ENCODE results near the gene SLC6A9.
A peak's percentile ranks its signal among the peaks of the same experiment; 100 is the strongest.

SLC6A9 gene

DNA sequence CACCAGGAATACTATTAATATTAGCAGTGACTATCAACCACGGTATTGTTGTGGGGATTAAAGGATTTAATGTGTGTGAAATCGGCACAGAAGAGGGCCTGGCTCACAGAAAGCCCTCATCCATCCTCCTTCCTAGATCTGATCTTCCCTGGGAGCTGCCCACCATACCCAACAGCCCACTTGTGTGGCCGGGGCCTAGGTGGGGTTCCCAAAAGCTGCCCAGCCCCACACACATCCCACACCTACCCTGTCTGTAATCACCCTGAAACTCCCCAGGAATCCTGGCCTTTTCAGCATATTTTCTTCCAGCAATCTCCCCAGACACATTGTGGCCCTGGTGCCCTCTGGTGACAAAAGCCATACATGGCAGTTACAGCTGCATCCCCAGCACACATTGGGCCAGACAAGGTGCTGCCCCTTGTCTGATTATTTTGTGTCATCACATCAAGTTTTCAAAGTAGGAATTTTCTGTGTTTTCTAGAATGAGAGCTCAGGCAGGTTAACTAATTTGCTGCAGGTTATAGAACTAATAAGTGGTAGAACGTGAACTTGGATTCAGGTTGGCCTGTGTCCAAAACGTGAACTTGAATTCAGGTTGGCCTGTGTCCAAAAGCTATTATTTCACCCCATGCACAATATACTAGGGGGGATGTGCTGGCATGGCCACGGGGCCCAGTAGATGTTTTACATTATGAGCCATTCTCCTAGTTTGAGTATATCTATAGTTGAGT lies 5.3 kb upstream of the SLC6A9 start:
- peak; percentile 34 for DNase-seq (ENCODE audit: low read depth)
- in situ Hi-C loops (cut with HindIII; ENCODE audit: low sequenced_read_pairs) = no loop called here
- TF ChIP-seq, protein P1, sequence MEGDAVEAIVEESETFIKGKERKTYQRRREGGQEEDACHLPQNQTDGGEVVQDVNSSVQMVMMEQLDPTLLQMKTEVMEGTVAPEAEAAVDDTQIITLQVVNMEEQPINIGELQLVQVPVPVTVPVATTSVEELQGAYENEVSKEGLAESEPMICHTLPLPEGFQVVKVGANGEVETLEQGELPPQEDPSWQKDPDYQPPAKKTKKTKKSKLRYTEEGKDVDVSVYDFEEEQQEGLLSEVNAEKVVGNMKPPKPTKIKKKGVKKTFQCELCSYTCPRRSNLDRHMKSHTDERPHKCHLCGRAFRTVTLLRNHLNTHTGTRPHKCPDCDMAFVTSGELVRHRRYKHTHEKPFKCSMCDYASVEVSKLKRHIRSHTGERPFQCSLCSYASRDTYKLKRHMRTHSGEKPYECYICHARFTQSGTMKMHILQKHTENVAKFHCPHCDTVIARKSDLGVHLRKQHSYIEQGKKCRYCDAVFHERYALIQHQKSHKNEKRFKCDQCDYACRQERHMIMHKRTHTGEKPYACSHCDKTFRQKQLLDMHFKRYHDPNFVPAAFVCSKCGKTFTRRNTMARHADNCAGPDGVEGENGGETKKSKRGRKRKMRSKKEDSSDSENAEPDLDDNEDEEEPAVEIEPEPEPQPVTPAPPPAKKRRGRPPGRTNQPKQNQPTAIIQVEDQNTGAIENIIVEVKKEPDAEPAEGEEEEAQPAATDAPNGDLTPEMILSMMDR (IDR thresholded peaks at IDR 0.05; ENCODE audit: low read depth, low read length, missing control alignments) = peak; percentile 83
- H3K4me3 ChIP-seq (ENCODE audit: low read depth, low read length) = no peak overlapping the region

DNA sequence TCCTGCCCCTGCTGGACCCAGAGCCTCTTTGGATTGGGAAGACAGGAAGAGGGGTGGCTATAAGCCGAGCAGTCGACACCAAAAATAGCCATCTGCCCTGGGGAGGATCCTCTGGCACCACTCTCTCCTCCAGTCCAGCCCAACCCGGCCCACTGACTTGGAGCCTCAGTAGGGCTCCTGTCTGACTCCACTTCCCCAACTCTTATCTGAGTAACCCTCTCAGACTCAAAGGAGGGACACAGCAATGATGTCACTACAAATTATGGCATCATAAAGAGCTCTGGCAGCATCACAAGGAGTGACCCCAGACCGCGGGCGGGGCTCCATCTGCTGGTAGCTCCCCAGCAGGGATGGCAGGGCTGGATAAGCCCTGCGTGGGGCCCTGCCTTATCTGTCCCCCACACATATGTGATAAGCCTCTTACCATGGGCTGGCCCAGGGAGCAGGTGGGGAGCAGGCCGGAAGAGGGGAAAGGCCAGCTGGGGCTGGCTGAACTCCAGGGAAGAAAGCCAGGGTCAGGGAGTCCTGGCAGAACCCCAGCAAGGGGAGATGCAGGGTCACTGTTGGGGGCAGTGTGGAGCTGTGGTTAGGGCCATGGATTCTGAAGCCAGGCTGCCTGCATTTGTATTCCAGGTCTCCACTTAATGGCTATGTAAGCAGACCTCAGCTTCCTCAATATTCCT lies 4.6 kb upstream of the SLC6A9 start:
- TF ChIP-seq, protein P1 (IDR thresholded peaks at IDR 0.05; ENCODE audit: low read depth, low read length, missing control alignments) = no peak
- in situ Hi-C loops (cut with HindIII; ENCODE audit: low sequenced_read_pairs) = no loop called here
- H3K4me3 ChIP-seq (ENCODE audit: low read depth, low read length) = no peak overlapping the region
- DNase-seq (ENCODE audit: low read depth) = no peak

DNA sequence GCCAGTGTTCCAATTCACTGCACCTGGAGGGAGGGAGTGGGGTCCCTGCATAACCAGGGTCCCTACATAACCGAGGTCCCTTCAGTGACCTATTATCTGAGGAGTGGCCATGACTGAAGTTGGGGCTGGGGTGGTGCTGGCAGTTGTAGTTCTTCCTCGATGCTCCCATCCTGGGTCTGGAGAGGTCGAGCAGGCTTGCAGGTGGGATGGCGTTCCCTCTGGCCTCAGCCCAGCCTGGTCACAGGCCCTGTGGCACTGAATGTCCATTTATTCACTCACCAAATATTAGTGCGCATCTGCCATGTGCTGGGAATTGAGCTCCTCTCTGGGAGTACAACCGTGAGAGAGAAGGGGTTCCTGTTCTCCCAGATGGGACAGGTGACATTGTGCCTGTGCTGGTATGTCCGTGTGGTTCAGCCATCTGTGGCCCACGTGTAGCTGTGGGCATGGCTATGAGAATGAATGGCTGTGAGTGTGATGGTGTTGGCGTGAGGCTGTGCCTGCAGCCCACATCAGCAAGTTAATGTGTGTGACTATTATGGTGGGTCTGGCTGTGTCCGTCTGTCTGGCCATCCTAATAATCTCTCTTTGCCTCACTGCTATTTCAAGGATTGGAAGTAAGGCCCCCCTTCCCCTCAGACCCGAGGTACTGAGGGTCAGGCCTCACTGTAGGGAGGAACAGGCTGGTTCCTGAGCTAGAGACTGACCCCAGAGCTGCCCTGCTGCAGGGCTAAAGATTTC lies 3.9 kb upstream of the SLC6A9 start:
- no peak for DNase-seq (ENCODE audit: low read depth)
- in situ Hi-C loops (cut with HindIII; ENCODE audit: low sequenced_read_pairs) = no loop called here
- H3K4me3 ChIP-seq (ENCODE audit: low read depth, low read length) = no peak overlapping the region
- TF ChIP-seq, protein P1 (IDR thresholded peaks at IDR 0.05; ENCODE audit: low read depth, low read length, missing control alignments) = no peak

DNA sequence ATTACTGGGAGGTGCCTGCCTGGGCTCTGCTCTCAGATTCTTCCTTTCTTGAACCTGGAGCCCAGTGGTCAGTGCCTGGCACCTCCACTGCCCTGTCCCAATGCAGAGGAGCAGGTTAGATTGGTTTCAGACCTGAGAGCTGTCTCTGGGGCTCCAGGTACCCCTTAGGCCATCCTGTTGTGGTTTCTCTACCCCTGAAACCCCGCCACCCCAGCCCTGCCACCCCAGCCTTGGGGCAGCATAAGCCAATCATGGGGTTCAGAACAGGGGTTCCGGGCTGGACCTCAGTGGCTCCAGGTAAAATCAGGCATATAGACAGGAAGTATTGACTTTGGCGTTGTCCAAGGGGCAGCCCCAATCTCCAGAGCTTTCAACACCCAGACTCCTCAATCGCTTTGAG lies 3.2 kb upstream of the SLC6A9 start:
- TF ChIP-seq, protein P1 (IDR thresholded peaks at IDR 0.05; ENCODE audit: low read depth, low read length, missing control alignments) = no peak
- in situ Hi-C loops (cut with HindIII; ENCODE audit: low sequenced_read_pairs) = no loop called here
- DNase-seq (ENCODE audit: low read depth) = no peak
- H3K4me3 ChIP-seq (ENCODE audit: low read depth, low read length) = no peak overlapping the region

DNA sequence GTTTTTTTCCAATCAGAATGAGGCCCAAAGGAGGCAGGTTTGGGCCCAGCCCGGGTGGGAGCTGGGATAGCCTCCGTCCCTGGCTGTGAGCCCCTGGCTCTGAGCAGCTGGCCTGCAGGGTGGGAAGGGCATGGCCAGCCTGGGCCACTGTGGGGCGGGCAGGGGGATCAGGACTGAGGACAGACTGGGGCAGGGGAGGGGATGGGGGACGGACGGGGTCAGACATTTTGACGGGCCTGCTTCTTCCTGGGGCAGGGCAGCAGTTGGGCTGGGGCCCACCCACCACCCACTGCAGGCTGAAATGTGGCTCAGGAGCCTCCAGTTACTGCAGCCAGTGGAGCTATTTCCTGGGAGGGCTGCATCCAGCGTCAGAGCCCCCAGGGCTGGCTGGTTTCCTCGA lies 2.5 kb upstream of the SLC6A9 start:
- in situ Hi-C loops (cut with HindIII; ENCODE audit: low sequenced_read_pairs) = no loop called here
- TF ChIP-seq, protein P1 (IDR thresholded peaks at IDR 0.05; ENCODE audit: low read depth, low read length, missing control alignments) = no peak
- no peak for DNase-seq (ENCODE audit: low read depth)
- H3K4me3 ChIP-seq (ENCODE audit: low read depth, low read length) = no peak overlapping the region

DNA sequence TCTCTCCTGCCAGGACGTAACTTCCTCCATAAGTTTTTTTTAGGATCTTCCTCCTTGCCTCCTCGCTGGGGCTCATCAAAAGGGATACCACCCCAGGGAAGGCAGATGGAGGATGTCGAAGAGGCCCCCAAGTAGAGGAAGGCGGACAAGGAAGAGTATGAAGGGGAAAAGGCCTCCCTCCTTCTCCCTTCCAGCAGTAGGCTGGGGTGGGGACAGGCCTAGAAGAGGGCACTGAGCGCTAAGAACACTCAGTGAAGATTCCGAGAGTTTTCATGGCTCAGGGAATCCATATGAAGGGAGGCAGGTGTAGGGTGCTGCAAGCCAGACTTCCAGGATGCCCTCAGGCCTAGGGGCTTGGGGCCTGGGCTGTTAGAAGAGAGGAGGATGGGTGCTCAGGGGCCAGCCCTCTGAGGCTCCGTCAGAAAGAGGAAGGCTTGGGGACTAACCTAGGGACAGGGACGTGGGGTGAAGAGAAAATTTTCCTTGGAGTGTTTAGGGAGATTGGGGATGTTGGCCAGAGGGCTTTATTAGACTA lies 1.8 kb upstream of the SLC6A9 start:
- no peak for DNase-seq (ENCODE audit: low read depth)
- in situ Hi-C loops (cut with HindIII; ENCODE audit: low sequenced_read_pairs) = no loop called here
- TF ChIP-seq, protein P1 (IDR thresholded peaks at IDR 0.05; ENCODE audit: low read depth, low read length, missing control alignments) = no peak
- H3K4me3 ChIP-seq (ENCODE audit: low read depth, low read length) = no peak overlapping the region
